Stimulated activated CD4-positive, alpha-beta T cell treated with anti-CD3 and anti-CD28 coated beads, Interleukin-2, amount 100 ng/mL, for 48 hours (primary cell): ENCODE data around the gene STK10.
"Not testable (repeated sequence)": the region's sequence is repeated elsewhere in the genome, so short reads cannot be mapped to it uniquely, and the experiment has no call there.

Experiments
- DNase-seq, 2 donors: peaks; one replicate each; pipeline ENCODE4 v3.0.0-alpha.2; 2020

The STK10 gene

DNA sequence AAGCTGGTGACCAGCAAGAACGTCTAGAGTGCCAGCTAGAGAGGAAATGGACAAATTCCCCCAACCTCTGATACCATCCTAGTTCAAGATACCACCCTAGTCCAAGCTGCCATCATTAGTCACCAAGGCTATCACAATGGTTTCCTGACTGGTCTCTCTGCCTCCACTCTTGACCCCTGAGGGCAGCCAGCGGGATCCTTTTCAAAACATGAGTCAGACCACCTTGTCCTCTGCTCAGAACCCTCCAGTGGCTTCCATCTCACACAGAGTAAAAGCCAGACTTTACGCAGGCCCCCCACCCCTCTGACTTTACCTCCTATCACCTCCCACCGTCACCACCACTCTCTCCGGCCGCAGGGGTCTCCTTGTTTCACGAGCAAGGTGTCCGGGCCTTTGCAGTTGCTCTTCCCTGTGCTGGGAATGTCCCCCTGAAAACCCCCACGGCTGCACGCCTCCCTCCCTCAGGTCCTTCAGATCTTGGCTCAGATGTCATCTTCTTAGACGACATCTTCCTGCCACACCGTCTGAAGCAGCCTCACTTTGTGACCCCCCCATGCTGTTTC lies 139.4 kb downstream of the STK10 start:
- DNase-seq: no peak

DNA sequence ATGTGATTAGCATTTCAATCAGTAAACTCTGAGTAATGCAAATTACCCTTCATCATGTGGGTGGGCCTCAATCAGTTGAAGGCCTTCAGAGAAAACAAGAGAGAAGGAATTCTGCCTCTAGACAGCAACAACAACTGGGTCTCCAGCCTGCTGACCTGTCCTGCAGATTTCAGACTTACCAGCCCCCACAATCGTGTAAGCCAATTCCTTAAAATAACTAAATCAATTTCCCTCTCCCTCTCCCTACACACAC lies 139.9 kb downstream of the STK10 start:
- DNase-seq: no peak

DNA sequence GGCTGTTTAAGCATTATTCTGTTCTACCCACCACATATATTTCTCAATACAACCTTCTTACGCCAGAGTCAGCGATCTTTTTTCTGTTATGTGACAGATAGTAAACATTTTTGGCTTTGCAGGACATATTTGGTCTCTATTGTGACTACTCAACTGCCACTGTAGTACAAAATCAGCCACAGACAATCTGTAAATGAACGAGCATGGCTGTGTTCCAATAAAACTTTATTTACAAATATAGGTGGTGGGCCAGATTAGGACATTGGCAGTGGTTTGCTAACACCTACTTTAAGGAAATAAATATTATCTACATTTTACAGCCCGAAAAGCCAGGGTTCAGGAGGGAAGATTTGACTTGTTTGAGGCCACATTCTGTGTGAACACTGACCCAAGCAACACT lies 141.4 kb downstream of the STK10 start:
- no peak for DNase-seq

DNA sequence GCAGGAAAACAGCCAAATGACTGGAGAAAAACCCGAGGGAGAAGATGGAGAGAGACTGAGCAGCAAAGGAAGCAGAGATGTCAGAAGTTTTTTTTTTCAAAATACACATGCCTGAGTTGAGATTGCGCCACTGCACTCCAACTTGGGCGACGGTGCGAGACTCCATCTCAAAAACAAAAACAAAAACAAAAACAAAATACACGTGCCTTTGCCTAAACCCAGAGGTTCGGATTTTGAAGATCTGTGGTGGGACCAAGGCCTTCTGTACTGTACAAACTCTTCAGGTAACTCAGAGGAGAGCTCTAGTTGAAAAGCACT lies 142.8 kb downstream of the STK10 start:
- no peak for DNase-seq

DNA sequence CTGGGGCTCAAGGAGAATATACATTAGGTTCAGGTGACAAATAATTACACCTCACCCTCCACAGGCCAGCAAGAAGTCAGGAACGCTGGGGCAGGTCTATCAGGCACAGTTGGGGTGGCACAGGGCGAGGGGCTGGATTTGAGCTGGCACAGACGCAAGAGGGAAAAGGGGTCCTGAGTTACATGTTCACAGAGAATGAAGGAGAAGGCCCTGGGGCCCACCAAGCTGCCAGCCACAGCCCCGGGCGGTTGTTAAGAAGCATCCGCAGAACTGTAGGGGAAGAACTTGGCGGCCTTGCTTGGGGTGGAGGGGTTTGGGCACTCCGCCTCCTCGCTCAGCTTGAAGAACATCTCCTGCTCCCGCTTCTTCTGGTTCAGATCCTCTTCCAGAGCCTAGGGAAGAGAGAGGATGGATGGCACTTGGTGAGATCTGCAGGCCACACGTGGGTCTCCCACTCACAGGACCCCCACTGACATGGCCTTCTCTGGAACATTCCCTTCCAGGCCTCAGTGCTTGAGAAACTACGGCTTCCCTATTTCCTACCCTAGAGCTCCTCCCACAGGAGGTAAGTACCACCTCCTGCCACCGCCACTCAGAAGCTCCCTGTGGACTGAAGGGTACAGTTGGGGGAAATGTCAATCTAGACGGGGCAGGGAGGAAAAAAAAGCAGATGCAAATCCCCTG lies 143.3 kb downstream of the STK10 start:
- DNase-seq: no peak

DNA sequence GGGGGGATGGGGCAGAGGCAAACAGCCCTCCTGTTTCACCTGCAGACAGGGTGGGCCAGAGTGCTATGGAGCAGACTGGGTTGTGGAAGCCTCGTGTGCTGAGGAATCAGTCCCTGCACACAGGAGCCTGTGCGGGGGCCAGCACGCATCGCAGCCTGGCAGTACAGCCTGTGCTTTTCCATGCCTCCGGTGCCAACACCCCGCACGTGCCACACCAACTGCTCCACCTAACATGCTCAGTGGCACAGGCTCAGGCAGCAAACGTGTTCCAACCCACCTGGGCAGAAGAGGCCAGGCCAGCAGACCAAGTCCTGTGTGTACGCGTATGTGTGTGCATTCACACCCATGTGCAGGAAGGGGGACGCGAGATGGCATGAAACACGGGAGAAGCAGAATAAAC lies 144.2 kb downstream of the STK10 start:
- no peak for DNase-seq

DNA sequence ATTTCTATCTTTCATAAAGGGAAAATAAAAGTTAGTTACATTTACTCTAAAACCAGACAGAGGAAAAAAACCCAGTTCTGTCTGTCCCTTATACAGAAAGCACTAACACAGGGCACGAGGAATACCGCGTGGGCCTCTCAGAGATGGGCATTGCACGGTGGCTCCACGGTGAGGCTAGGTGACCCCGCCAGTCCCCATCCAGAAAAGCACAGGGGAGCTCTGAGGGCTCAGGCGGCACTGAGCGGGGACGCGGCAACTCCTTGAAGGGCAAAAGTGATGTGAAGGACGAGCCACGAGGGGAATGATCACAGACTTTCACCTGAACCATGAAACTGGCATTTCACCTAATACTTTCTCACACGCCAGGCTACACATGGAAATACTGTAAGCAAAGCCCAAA lies 145.8 kb downstream of the STK10 start:
- DNase-seq: no peak

DNA sequence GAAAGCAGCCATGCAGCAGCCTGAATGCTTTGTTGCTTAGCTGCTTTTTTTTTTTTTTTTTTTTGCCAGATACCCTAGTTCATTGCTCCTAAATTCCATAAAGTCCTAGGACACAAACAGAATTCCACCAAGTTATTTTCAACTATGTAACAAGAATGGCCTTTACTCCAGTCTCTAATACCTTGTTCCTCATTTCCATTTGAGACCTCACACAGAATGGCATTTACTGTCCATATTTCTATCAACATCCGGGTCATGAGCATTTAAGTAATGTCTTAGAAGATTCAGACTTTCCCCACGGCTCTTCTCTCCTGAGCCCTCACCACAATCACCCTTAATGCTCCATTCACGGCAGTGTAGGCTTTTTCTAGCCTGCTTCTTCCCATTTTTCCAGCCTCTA lies 149.9 kb downstream of the STK10 start:
- DNase-seq: no peak

DNA sequence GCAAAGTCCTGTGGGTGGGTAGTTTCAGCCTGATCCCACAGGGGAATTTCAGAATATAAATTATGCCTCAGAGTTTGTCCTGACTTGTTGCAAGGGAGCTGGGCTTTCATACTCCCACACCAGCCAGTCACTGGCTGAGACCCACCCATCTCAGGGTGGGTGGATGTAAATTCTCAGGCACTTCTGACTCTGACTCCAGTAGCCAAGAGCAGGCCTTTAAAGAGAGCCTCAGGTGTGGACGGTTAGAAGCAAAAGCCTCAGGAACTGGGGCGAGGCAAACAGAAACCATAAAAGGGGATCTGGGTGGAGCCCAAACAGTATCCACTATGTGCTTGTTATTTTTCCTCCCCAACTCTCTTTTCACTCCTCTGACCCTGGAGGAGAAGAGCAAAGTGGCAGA lies 153.0 kb downstream of the STK10 start:
- DNase-seq: no peak

DNA sequence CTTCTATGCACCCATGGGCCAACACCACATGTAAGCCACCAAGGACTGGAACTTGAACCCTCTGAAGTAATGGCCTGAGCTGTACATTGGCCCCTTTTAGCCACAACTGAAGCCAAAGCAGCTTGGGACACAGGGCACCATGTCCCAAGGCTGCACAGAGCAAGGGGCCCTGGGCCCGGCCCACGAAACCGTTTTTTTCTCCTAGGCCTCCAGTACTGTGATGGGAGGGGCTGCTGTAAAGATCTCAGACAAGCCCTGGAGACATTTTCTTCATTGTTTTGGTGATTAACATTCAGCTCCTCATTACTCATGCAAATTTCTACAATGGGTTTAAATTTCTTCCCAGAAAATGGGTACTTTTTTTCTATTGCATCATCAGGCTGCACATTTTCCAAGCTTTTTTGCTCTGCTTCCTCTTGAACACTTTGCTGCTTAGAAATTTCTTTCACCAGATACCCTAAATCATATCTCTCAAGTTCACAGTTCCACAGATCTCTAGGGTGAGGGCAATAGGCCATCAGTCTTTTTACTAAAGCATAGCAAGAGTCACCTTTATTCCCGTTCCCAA lies 156.0 kb downstream of the STK10 start:
- no peak for DNase-seq

DNA sequence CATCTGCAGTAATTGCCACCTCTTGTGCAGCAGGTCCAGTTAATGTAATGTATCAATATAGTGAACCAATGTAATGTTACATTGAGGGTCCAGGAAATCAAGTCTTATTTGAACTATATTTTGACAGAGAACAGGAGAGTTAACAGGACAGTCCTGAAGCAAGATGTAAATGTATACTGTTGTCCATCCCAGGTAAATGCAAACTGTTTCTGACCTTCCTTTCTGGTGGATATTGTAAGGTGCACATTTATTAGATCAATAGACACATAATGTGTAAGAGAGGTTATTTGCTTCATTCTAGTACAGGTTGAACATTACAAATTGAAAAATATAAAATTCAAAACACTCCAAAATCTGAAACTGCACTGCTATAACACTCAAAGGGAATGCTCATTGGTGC lies 158.1 kb downstream of the STK10 start:
- DNase-seq: no peak

DNA sequence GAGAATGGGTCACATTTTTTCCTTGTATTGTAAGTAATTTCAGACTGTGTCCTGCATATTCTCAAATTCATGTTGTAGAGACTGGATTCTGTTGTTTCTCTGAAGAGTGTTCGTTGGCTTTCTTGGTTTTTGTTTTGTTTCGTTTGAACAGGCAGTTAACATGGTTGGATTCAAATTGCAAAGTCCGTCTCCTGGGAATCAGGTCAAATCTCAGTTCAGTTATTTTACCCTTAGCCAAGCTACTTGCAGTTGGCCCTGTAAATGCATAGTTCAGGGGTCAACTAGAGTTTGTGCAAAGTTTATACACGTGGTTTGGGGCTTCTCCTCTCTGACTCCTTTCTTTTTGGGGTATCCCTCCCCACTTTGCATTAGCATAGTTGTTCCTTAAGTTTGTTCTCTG lies 159.9 kb downstream of the STK10 start:
- DNase-seq: no peak

DNA sequence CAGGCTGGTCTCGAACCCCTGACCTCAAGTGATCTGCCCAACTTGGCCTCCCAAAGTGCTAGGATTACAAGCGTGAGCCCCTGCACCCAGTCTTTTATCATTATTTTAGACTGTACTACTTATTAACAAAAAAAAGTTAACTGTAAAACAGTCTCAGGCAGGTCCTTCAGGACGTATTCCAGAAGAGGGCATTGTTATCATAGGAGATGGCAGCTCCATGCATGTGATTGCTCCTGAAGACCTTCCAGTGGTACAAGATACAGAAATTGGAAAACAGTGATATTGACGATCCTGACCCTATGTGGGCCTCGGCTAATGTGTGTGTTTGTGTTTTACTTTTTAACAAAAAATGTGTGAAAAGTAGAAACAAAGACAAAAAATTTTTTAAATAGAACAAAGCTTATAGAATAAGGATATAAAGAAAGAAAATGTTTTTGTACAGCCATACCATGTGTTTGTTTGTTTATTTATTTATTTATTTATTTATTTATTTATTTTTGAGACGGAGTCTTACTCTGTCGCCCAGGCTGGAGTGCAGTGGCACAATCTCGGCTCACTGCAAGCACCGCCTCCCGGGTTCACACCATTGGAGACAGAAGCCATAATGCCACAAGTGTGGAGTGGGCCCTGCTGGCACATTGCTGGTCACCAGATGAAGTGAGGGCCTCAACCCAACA lies 167.8 kb downstream of the STK10 start:
- not testable (repeated sequence) for DNase-seq

DNA sequence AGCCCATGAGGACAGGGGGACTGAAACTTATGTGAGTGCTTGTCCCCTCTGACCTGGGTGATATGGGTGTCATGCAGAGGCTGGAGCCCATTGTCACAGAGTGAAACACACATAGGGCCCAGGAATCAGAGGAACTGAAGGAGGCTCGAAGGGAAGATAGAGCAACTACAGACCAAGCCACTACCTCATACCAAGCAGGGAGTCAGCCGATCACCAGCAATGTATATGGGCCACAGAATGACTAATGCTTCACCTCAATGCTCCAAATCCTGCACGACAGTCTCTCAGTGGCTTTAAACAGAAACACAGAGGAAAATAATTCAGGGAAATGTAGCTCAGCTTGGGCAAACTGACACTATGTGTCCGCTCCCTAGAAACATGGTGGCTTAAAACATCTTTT lies 172.7 kb downstream of the STK10 start:
- no peak for DNase-seq

DNA sequence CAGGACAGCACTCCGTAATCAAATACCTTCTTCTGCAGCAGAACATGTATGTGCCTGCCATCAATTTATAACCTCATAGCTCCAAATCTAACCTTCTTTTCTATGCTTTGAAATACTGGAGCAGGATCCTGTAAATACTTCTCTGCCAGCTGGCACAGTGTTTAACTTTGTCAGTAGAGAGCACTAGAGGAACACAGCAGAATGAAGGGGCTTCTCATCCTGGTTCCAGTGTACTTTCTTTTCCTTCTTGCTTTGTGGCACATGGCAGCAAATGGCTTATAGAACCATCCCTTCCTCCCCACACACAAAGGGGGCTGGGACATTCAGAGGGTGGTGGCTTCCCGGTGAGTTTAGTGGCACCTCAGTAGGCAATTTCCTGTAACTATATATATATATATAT lies 177.7 kb downstream of the STK10 start:
- no peak for DNase-seq

DNA sequence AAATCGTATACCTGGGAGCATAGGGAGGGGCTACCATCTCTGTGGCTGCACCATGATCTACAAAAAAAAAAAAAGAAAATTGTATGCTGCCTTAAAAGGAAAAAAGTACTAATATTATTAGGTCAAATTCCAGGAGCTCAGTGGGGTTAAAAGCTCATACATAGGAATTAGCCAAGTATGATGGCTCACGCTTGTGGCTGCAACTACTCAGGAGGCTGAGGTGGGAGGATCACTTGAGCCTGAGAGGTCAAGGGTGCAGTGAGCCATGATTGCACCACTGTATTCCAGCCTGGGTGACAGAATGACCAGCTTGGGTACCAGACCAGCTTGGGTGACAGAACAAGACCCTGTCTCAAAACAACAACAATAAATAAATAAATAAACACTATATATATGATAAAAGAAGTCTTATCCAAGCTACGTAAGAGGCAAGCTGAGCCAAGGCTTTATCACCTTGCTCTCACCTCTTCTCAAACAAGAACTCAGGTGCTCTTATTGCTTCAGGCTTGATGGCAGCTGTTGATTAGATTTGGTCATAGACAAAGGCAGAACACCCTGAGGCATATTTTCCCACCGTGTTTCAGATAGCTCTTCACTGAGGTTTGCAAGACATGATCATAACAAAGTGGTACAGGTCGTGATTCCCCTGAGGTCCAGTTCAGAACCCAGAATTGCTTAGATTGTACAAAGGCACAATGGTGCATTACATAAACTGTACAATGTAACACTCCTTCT lies 178.3 kb downstream of the STK10 start:
- DNase-seq: no peak

DNA sequence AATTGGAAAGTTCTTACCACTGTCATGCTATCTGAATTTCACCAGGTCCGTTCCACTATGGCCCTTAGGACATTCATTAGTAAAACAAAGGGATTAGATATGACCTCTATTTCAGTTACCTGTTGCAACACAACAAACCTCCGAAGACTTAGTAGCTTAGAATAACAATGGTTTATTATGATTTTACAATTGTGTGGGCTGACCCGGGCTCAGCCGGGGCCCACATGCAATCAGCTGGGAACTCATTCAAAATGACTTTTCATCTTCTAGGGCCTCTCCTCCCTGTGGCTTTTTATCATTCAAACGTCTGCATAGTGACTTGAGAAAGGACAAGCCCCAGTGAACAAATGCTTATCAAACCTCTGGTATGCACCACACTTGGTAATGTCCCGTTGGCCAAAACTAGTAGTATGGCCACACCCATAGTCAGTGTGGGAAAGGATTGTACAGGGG lies 179.3 kb downstream of the STK10 start:
- no peak for DNase-seq

DNA sequence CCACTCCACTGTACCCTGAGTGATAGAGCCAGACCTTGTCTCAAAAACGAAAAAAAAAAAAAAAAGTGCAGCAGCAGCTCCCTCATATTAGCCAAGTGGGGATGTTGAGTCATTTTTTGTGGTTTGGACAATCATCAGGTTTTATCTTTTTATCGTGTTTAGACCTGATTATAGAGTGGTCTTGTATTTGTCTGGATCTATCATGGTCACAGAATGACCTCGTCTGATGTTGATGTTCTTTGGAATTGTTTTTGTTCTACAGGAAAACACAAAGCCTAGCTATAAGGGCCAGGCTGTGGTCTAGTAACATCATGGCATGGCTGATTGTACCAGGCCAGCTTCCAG lies 179.9 kb downstream of the STK10 start:
- DNase-seq: no peak

DNA sequence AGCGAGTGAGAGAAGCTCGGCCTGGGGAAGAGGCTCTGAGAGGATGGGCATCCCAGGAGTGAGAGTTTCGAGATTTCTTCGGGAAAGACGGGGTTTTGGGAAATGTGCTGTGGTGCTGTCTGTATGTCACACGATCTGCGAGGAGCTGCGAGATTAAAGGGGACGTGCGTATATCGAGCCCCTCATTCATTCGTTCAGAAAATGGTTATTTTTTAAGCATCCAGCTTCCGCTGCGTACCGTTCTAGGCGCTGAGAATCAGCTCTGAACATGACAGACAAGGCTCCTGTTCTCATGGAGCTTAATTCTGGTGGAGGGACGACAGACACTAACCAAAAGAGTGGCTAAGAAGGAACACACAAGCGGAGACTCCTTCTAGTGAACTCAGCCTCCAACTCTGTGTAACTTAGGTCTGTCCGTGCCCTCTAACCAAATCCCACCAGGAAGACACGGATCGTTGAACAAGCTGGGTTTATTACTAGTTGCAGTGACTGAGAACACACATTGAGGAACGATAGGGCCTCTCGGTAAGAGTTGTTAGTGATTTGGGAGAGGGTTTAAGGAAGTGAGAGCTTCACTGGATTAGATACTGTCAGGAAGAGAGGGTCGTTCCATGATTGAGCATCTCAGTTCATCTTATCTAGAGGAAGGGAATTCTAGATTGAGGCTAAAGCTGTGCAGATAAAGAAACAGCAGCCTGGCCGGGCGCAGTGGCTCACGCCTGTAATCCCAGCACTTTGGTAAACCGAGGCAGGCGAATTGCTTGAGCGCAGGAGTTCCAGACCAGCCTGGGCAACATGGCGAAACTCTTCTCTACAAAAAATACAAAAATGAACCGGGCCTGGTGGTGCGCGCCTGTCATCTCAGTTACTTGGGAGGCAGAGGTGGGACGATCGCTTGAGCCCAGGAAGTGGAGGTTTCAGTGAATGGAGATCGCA lies 180.6 kb downstream of the STK10 start:
- DNase-seq: no peak

DNA sequence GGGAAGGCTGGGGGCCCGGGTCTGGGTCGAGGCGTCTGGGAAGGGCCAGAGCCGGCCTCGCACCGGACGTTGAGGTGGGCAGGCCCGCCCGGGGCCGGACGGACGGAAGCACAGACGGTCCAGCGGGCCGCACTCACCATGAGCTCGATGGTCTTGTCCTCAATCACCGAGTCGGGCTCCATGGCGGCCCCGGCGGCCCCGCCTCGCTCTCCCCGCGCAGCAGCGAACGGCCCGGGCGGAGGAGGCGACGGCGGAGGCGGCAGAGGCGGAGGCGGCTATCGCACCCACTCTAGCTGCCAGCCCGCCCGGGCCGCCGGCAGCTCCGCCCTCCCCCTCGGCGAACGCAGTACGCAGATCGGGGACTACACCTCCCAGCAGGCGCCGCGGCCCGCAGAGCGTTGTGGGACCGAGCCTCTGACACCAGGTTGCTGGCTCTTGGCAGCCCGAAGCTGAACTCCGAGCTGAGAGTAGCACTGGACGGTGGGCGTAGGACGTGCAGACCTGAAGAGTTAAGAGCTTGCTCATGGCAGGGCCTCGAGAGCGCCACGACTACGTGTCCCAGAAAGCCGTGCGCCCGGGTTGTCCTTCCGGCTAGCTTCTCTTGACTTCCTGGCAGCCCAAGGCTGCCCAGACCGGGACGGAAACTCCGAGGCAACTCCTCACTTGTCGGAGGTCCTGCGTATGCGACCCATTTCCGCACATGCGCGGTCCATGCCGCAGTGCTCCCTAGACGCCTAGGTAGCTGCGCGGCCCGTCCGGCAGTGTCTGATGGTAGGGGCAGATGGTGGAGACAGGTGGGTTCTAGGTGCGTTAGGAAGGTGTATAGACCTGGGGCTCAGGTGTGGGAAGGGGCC lies 181.5 kb downstream of the STK10 start, which contains the start of gene FBXW11:
TSS of gene FBXW11 (minus strand) at position 318 of the 854 bp plus-strand sequence. CDS start at position 182, 136 bp downstream.
- DNase-seq: peak; percentile 86 to 90

DNA sequence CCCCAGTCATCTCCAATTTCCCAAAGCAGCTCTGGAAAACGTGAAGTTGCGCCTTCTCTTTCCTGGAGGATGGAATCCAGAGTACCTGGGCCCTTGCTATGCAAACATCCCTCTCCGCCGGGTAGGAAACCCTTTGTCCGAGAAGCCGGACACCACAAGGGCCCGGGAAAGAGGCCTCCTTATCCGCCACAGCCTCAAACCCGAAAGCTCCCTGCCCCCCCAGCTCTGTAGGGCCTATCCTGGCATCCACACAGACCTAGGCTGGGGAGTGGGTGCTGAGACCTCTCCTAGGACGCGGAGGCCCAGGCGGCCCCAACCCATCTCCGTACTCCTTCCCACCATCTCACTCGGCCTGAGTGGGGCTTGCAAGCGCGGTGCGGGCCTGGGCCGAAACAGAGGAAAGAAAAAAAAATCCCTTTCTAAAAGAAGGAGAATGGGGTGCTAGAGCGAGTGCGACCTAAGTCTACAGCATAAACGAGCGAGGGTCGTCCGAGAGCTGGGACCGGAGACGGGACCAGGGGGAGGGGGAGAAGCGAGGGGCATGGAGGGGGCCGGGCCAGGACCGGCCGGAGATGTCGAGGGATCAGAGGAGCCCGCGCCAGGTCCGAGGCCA lies 182.2 kb downstream of the STK10 start:
- no peak for DNase-seq
